Fibroblast of peridontal ligament (primary cell): Measurements from ENCODE around the gene ALDH2.
"Not testable (repeated sequence)": the region's sequence is repeated elsewhere in the genome, so short reads cannot be mapped to it uniquely, and the experiment has no call there.

ENCODE experiments used
- DNase-seq: peaks from one replicate; pipeline ENCODE4 v3.0.0-alpha.2; 2010; ENCODE audit errors: extremely low read depth

The ALDH2 gene

GRCh38 chr12:111759271-111759670 lies 7.5 kb upstream of the ALDH2 start:
- DNase-seq = no peak

DNA sequence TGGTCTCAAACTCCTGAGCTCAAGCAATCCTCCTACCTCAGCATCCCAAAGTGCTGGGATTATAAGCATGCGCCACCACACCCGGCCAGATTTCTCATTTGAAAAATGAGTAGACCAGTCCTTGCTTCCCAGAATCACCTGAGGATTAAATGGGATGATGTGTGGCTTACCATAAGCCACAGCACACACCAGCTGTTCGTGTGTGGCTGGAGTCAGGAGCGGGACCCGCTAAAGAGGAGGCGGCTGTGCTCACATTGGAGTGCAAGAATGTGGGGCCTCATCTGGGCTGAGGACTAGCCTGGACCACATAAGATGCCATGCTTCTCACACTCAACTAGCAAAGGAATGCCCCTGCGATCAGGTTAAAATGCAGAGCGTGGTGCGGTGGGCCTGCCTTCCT lies 6.7 kb upstream of the ALDH2 start:
- no peak for DNase-seq

- no peak for DNase-seq
Observed at GRCh38 chr12:111761099-111761498, 5.6 kb upstream of the ALDH2 start.

DNA sequence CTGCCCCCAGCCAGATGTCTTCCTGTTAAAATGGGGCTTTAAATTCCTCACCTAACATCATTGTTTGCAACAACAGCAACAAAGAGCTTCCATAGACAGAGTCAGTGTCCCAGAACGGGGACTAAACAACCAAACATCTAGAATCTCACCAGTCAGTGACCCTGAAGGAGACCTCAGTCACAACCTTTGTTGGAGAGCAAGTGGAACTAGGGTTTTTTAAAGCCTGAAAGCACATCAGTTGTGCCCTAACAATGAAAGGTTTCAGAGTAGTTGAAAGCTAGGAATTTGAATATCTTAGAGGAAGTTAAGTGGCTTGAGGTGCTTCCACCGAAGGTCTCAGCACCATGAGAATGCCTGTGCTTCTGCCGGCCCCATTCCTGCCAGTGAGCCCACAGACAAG lies 5.0 kb upstream of the ALDH2 start:
- no peak for DNase-seq

GRCh38 chr12:111763552-111763951 lies 3.2 kb upstream of the ALDH2 start:
- DNase-seq = not testable (repeated sequence)

GRCh38 chr12:111764120-111764821 lies 2.5 kb upstream of the ALDH2 start:
- no peak for DNase-seq

GRCh38 chr12:111767362-111768158 lies 827 bp downstream of the ALDH2 start:
- DNase-seq = peak; percentile 48

DNA sequence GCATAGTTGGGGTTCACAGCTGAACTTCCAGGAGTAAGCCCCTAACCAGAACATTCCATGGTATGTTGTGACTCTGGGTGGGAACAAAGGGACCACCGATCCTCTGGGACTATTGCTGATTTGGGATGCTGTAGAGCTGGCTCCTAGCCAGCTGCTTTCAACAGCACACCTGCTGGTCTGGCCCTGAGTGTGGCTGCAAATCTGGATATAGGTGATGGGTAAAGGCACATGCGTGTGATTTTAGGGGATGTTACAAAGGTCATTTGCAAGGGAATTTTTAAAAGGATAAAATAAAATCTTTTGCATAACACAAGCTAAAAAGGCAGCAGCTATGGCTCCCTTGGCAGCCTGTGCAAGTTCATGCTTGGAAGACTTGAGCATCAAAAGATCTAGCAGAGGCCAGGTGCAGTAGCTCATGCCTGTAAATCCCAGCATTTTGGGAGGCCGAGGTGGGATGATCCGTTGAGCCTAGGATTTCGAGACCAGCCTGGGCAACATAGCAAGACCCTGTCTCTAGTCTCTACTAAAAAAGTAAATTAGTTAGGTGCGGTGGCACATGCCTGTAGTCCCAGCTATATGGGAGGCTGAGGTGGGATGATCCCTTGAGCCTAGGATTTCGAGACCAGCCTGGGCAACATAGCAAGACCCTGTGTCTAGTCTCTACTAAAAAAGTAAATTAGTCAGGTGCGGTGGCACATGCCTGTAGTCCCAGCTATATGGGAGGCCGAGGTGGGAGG lies 1.6 kb downstream of the ALDH2 start:
- no peak for DNase-seq

DNA sequence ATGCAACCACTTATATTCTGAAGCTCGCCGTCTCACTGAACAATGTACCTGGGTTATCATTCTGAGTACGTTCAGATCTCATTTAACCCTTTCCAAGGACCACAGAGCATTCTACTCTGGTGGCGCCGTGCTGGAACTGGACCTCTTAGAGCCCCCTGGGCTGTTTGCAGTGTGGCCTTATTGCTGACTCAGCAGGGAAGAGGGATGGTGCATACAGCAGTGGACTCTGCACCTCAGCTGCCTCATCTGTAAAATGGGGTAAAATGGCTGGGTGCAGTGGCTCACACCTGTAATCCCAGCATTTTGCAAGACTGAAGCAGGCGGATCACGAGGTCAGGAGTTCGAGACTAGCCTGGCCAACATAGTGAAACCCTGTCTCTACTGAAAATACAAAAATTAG lies 2.9 kb downstream of the ALDH2 start:
- no peak for DNase-seq

DNA sequence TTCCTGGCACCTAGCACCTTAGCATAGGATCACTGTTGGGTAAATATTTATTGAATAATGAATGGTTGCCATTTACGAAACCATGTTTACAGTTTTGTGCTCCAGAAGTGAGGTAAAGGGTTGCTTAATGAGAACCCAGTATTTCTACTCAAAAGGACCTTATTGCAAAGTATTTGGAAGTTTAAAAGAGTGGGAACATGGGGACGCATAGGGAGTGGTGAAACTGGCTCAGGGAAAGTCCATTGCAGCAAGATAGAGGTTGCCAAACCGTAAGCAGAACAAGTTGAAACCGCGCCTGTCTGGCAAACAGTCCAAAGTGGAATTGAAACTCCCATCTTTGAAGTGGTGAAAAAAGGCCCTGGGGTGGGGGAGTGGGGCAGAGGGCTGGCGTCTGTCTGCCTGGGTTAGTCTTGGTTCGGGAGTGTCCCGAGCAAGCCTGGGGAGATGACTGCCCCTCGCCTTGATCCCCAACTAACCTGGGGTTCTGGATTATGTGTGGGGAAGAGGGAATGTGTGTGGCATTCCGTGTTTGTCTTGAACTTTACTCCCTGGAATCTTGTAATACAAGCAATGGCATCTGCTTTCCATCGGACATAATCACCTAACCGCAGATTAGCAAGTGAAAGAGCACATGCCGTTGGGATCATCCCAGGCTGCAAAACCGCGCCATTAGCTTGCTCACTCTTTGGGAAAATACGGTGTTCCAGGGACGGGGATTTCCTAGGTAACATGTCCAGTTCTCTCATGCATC lies 7.2 kb downstream of the ALDH2 start:
- DNase-seq = peak; percentile 94

DNA sequence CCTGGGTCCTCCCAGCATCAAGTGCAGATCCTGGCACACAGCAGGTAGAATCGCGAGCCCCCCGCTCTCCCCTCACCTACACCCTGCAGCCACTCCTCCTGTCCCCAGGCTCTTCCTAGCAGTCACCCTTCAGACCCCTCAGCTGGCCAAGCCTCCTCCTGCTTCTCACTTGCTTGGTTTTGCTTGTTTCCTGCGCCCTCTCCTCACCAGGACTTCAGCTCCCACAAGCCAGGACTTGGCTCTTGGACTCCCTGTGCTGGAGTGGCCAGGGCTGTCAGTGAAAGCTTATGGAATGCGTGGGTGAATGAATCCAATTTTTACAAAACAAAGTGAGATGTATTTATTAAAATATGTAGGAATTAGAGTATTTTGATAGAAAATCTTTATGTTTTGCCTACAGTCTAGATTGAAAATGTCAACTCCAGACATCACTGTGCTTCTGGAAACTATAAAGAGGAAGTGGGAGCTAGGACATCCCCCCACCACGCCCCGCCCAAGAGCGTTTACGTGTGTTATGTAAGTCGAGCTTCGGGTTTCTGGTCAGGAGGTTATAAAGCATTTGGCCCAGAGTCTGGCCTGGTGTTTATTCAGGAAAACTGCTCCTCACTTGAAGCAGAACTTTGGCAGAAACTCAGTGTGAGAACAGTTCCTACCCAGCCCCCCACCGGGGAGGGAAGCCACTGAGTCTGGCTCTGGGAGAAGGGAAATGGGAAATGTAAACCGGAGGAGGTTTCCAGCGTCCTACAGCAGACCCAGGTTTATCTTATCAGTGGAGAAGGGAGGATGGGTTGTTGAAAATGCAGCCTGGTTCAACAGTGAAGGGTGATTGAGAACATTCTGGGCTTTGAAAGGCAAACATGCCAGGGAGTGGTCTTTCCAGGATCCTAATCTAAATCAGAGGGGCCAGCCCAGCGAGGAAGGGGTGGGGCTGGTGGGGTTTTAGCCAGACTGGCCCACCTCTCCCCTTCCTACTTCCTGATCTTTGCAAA lies 8.8 kb downstream of the ALDH2 start:
- peak; percentile 87 for DNase-seq

- no peak for DNase-seq
Observed at GRCh38 chr12:111776836-111777344, 10.2 kb downstream of the ALDH2 start.

- DNase-seq = no peak
Observed at GRCh38 chr12:111777345-111778045, 10.8 kb downstream of the ALDH2 start.

GRCh38 chr12:111780166-111780565 lies 13.4 kb downstream of the ALDH2 start:
- no peak for DNase-seq

DNA sequence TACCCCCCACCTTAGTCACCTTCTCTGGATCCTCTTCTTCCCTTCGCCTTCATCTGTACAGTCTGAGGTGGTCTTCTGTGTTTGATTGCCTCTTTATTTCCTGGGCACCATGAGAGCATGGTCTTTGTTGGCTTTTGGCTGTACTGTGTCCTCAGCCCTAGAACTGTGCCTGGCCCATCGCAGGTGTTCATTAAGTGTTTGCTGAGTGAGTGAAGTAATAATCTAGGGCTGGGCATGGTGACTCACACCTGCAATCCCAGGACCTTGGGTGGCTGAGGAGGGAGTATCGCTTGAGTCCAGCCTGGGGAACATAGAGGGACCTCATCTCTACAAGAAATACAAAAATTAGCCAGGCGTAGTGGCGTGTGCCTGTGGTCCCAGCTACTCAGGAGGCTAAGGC lies 13.9 kb downstream of the ALDH2 start:
- no peak for DNase-seq

DNA sequence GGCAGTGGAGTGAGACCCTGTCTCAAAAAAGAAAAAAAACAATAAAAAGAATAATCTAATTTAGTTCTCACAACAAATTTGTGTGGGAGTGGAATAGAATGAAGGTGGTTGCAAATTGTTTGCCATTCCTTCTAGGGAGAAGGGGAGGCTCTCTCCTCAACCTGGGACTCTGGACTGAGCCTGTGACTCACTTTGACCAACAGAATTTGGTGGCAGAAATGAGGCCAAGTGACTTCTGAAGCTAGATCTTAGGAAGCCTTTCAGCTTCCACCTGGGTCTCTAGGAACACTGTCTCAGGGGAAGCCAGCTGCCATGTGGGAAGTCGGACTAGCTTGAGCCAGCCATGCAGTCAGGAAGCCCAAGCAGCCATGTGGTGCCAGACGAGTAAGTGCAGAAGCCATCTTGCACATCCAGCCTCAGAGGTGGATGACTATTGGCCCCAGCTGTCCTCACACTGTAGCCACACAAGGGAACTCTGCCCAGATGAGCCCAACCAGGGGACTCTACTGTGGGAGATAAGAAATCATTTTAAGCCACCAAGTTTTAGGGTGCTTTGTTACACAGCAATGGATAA lies 14.4 kb downstream of the ALDH2 start:
- no peak for DNase-seq

- DNase-seq = no peak
Observed at GRCh38 chr12:111783046-111783445, 16.3 kb downstream of the ALDH2 start.

DNA sequence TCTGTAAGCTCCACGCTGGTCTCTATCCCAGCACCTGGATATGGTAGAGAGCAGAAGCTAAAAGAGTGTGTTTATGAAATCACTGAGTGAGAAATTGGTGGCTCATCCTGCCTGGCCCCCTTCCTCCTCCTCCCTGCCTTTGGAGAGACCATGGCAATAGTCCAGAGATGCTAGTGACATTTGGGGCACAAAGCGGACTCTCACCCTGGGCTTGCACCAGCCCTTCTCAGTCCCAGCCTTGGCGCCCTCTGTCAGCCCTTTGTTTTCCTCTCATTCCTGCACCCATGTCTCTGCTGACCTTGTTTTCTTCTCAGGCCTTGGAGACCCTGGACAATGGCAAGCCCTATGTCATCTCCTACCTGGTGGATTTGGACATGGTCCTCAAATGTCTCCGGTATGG lies 18.2 kb downstream of the ALDH2 start:
- no peak for DNase-seq

DNA sequence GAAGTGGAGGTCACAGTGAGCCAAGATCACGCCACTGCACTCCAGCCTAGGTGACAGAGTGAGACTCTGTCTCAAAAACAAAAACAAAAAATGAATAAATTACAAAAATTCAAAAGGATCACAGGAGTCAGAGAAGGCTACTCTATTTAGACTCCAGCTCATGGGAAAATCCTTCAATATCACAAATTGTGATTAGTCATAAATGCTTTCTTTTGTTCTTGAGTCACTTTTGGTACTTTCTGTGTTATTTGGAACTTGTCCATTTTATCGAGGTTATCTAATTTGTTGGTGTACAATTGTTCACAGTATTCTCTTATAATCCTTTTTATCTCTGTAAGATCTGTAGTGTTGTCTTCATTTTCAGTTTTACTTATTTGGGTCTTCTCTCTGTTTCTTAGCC lies 18.9 kb downstream of the ALDH2 start:
- no peak for DNase-seq
